ENCODE data around the gene BIRC3.

BIRC3 gene

DNA sequence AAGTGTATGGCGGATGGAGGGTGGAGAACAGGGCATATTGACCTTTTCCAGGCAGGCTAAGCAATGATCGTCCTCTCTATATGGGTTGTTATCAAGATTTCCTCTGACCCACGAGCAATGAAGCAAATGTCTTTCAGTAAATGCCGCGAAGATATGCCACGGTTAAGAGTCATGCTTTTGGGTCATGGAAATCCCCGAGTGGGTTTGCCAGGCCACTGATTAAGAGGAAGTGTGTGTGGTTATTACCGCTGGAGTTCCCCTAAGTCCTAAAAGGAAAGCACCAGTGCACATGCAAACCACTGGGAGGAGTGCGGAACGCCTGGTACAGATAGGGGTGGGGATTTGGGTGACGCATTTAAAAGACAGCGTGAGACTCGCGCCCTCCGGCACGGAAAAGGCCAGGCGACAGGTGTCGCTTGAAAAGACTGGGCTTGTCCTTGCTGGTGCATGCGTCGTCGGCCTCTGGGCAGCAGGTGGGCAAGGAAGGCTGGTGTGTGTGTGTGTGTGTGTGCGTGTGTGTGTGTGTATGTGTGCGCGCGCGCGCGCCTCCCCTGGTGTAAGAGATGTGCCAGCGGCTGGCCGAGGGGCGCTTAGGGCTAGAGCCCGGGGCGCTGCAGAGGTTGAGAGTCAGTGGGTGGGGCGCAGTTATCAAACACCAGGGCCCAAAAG lies at the start of gene BIRC3:
BIRC3 (plus strand) TSS at position 386 of the 669 bp plus-strand sequence. CDS start 7,026 bp downstream, outside the sequence.
- peak; percentile 89 for DNase-seq

DNA sequence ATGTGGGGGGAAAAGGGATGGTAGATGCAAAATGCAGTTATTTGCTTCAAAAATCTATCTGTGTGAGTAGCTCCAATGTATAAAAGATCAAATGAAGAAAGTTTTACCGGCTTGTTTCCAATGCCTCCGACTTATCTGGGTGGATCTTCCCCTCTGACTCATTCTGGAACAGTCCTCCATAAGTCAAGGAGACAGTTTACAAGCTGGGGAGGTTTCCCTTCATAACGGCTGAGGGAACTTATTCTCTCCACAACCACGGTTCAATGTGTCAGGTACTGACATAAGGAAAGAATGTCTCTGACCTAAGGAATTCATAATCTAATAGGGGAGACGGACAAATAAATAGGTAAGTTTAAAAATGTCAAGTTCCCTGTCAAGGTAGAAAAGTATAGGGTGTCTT lies 49.7 kb upstream of the BIRC3 start:
- DNase-seq = no peak

DNA sequence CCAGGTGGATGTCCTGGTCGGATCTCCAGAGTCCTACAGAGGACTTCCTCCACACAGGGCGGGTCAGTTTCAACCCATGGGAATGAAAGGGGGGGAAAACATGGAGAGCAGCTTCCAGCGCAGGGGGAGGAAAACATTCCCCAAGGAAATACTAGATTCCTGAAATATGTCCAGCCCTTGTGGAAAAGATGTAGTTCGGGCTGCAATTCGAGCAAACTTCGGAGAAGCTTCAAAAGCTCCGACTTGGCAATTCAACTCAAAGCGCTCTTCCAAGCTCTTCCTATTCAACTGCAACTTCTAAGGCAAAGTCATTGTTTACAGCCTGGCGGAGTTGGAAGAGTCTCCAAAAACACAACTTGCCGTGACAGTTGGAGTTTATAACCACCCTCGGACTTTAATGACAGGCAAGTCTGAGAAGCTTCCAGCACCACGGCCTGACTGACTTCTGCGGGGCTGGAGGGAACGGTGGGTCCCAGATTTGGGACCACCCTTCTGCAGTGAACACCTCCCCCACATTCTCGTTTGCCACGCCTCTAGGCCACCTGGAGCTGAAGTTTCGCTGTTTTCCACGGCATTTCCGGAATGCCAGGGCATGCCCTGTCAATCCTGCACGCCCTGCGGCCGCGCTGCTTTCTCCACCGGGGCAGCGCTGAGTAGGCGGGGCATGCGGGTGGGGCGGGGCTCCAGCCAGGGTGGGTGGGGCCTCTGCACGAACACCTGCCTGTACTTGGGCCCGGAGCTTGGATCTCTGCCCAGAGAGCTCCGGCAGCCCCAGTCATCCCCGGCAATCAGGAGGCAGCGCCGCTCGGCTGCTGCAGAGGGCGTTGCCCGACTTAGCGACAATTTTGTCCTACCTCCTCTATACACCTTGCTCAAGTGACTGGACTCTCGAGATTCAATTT lies 49.0 kb upstream of the BIRC3 start:
- peak; percentile 91 for DNase-seq

DNA sequence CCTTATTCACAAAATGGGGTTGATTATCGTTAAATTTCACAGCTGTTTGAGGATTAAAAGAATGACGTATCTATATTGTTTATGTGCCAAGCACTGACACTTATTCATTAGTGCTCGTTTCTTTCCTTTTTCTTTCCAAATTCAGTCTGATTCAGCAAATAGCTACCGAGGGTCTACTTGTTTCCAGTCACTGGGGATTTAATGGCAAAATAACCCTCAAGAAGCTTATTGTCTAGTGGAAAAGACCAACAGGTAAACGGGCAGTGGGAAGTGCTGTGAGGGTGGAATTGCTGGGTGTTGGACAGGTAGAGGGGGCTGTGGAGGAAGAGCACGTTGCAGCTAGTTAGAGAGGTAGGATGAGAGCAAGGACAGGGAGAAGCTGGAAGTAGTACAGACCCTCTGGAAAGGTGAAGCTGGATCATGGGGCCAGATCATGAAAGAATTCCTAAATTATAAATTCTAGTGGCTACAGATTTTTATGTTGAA lies 48.3 kb upstream of the BIRC3 start:
- DNase-seq = no peak

DNA sequence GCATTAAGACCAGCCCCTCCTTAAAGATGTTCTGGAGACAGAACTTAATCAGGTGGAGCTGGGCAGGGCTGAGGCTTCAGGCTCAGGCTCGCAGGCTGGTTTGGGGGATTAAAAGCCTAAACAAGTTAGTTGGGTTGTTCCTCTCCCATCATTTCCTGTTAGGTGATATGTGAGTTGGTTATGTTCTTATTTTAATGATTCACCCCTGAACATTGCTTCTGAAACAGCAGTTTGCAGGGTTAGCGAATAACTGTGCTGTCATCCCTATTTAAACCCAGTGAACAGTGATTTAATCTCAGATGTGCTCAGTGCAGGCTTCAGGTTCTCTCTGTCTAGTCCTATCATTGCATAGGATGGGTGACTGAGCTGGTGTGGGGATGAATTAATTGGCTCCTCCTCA lies 47.4 kb upstream of the BIRC3 start:
- DNase-seq = no peak

DNA sequence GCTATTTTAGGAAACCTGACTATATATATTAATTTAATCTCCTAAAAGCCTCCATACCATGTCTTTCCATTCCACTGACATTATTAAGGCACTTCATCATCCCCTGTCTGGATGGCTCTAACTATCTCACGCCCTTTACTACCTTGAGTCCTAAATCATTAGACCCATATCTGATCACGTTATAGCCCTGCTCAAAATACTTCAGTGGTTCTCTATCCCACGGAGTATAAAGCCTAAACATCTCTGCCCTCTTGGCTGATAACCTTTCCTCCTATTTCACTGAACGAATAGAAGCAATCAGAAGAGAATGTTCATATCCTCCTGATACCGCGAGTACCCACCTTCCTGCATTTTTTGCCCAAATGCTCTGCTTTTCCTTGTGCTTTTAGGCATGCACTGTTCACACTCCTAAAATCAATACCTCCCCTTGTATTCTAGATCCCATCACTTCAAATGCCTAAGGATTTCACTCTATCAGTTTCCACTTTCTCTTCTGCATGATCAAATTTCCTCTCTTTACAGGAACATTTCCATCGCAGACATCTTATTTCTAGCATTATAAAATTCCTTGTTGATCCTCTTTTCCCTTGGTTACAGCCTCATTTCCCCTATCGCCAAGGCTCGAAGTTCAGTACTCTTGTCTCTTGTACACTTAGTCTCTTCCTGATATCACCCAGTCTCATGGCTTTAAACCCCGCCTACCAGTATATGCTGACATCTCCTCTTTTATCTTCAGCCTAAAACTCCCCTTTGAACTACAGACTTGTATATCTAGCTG lies 45.0 kb upstream of the BIRC3 start:
- no peak for DNase-seq

DNA sequence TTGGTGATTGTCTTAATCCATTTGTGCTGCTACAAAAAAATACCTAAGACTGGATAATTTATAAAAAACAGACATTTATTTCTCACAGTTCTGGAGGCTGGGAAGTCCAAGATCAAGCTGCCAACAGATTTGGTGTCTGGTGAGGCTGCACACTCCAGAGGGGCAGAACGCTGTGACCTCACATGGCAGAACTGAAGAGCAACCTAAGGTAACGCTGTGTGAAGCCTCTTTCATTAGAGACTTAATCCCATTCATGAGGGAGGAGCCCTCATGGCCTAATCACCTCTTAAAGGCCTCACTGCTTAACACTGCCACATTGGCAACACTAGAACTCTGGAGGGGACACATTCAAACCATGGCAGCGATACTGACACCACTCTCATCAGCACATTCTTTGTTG lies 42.7 kb upstream of the BIRC3 start:
- no peak for DNase-seq

DNA sequence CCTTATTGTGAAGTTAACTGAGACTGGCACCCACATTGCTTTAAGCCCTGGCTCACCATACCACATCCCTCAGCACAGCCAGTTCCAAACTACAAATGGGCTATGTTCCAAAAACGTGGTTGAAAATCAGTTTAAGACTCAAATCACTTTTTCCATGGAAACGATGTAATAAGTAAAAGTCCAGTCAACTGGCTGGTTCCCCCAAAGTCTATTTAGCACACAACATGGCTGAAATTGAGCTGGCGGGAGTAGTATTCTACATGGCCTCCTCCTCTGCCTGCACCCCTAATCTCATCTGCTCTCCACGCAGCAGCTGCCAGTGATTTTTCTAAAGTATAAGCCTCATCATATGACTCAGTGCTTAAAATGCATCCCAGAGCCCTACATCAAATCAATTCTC lies 40.9 kb upstream of the BIRC3 start:
- DNase-seq = no peak

DNA sequence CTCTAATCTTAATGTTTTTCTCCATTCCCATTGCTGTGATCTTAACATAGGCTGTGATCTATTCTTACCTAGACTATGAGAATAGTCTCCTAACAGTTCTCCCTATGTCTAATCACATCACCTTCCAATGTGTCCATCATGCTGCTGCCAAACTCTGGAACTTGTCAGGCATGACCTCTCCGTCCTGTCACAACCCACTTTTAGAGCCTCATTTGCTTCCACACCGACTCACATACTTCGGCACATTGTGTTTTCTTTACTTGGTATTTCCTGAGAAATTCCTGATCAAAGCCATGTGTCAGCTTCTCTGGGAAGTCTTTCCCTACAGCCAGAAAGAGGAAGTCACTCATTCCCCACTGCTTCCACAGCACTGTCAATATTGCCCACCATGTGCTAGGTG lies 40.5 kb upstream of the BIRC3 start:
- DNase-seq = no peak

DNA sequence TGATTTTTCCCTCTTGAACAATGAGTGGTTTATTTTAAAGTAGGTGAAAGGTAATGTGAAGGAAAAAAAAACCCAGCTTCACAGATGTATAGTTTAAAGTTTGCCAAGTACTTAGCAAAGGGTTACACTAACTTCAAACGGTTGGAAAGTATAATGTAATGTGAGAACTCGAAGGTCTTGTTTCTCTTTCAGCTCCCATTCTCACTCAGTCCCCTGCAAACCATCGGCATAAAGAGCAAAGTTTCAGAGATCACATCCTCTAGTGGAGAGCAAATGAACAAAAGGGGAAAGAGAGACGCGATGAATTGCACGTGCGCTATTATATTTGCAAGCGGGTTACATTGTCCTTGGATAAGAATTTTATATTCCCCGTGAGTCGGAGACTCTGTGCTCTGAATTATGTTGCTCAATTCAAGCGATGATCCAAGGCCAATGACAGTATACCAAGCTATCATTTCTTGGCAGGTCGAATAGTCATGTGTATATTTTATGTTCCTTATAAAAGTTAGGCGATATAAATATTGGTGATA lies 37.6 kb upstream of the BIRC3 start:
- DNase-seq = no peak

DNA sequence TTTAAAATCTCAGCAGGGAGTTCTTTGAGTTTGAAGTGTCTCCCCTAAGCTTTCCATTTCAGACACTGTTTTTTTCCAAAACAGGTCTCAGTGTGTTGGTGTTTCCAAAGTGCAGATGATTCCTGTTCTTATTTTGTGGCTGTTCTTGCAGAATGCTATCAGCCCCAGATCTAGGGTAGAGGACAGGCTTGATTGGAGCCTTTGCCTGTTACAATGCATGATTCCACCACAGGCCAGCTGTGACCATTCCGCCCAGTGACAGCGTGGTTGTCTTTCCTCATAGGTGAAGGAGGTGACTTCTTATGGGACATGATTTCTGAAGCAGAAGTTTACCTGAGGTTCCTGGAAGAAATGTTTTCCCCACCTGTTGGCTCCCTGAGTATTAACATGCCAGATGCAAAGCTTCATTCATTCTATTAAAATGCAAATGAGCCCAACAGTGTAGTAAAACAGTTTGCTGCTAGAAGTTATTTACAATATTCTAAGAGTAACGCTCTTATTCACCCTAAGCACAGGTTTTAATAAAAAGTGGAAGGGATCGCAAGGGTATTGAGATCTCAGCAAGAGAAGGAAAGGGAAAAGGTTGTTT lies 36.9 kb upstream of the BIRC3 start:
- no peak for DNase-seq

DNA sequence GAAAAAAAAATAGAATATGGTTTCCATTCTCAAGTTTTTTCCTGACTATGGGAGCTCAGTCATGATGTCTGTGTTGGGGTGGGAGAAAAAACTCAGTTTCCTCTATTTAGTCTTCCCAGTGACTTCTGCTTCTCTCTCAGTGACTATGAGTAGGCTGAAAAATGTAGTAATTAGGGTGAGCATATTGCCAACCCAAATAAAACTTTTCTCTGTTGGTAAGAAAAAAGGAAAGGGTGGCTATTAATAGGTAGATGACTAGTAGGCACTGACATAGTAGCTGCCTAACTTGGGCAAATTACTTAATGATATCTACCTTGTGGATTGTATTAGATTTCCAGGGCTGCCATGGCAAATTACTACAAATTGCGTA lies 34.2 kb upstream of the BIRC3 start:
- no peak for DNase-seq

DNA sequence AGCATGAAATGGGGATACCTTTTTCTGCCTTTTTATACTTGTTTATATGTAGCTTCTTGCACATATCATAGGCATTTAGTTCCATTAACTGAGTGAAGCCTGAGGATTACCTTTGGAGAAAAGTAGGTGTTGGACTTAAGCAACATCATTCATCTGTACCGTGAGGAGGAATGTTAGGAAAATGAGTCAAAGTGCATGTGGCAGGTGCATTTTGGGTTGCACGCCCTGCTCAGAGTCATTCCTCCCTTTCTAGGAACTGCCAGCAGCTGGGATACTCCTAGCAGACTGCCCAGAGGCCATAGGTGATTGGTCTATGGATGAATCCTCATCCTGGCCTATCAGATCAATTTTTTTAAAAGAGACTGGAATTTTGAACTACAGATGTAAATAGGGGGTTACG lies 33.3 kb upstream of the BIRC3 start:
- no peak for DNase-seq

DNA sequence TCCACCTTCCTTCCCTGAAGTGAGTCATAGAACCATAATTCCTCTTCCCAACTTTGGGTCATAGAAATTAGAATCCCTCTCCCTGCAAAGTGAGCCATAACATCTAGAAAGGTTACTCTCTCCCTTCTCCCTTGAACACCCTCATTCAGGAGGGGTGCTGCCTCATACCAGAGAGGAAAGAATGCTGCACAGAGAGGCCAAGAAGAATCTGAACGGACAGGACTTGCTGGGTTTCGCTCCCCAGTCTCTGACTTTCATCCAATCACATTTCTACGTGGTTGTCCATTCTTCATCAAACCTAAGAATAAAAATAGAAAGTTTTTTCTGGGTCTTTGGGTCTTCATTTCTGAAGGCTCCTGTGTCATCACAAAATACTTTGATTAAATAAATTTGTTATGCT lies 31.0 kb upstream of the BIRC3 start:
- DNase-seq = no peak

DNA sequence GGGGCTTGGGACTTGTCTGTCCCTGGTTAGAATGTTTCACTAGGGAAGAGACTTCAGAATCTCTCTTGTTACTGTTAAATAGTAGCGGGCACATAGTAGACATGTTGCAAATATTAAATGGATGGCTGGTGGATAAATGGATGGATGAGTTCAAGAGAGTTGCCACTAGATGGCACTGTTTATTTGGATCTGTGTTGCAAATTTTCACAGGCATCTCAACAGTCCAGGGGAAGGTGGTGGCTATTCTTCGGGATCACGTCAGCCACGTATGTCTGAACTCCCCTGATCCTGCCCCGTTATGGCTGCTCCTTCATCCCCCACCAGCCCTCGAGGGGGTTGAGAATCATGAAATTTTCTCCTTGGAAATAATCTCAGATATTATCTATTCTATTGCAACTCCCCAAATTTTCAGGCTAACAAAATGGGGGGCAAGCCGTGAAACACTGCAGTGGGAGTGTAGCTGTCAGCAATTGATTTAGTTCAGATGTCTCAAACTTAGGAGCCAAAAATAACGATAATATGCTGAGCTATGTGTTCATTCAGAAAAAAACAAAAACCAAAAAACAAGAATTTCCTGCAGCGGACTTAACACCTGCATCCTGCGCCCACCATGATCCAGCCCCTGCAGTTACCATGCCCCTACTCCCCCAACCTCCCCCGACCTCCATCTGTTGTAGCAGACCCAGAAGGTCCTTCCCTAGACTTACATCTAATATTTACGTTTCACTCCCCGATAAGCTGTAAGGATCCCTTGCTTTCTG lies 29.1 kb upstream of the BIRC3 start:
- DNase-seq = peak; percentile 47

DNA sequence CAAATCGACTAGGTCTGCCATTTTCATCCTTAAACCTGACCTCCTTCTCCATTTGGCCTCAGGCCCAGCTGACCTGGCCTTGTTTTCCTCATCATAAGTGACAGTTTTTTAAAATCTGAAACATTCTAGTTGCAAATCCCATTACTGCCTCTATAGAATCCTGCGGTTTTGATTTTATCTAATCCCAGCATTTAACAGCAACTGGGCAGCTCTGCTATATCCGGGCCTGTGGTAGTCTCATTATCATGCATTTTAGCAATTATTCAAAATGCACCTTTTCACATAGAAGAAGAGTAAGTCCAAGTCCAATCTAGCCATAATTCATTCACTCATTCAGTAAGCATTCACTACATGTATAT lies 28.6 kb upstream of the BIRC3 start:
- DNase-seq = no peak

DNA sequence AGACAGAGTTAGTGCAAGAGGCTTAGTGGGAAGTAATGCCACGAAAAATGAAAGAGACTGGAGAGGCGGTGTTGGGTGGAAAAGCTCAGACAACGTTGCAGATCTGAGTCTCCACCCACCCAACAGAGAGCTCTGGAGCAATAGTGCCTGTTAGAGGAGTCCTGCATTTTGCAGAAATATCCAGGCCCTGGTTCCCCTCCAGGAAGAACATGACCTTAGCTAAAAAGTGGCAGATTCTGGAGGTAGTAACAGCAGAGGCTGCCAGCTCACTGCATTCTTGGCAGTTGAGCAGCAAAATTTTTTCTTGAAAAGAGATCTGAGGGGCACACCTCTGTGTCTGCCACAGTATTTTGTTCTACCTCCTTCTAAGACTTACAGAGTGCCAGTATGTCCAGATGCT lies 27.7 kb upstream of the BIRC3 start:
- no peak for DNase-seq

DNA sequence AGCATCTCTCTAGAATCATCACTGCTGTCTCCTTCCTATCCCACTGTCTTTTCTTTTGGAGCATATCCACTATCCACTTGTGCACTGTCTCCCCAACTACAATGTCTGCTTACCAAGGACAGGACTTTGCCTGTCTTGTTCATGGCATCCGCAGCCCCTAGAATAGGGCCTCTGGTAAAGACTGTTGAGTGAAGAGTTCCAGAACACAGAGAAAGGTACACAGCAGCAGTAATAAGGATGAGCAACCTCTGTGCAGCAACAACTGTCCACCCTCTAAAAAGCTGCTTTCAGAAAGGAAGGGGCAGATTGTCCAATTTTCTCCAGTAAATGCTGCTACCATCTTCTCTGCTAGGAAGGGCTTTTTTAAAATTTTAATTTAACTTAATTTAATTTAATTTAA lies 25.5 kb upstream of the BIRC3 start:
- DNase-seq = no peak

DNA sequence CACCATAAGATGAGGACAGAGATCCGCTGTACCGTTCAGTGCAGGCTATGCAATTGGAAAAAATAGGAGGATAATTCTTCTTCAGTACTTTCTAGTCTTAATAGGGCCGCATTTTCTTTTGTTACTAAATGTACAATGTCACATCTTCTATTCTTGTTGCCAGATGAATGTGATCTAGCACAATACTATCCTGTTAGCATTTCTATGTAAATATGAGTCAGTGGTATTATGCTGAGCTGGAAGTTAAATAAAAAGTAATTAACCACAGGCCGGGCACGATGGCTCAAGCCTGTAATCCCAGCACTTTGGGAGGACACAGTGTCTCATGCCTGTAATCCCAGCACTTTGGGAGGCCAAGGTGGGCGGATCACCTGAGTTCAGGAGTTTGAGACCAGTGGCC lies 24.4 kb upstream of the BIRC3 start:
- no peak for DNase-seq

DNA sequence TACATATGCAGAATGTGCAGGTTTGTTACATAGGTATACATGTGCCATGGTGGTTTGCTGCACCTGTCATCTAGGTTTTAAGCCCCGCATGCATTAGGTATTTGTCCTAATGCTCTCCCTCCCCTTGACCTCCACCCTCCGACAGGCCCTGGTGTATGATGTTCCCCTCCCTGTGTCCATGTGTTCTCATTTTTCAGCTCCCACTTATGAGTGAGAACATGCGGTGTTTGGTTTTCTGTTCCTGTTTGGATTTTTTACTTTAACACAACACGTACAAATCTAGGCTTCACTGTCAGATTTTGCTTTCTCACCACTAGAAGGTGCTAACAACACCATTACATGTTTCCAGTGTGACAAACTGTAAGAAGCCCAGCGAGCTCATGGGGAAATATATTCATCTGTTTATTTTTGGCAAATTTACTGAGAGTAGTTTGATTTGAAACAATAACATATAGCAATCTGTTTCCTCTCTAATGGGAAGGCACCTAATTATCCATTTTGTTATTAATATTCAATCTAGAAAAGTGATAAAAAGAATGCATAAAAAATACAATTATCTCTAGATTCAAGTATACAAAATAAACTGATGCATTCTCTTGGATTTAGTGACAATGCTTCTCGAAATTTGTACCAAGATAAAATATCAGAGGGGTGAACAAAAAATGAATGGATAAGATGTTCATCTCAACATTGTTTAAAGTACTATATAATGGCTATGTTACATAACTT lies 23.2 kb upstream of the BIRC3 start:
- DNase-seq = peak; percentile 38

DNA sequence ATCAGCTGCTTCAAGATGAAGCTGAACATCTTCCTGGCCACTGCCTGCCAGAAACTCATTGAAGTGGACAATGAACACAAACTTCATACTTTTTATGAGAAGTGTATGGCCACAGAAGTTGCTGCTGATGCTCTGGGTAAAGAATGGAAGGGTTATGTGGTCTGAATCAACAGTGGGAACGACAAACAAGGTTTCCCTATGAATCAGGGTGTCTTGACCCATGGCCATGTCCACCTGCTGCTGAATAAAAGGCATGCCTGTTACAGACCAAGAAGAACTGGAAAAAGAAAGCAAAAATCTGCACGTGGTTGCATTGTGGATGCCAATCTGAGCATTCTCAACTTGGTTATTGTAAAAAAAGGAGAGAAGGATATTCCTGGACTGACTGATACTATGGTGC lies 22.2 kb upstream of the BIRC3 start:
- DNase-seq = no peak
